WTC11 (cell line): ENCODE results near the gene CCDC69. TPM values are rescaled to one million over a fixed set of nuclear protein-coding genes. Genes with fewer than 3 reads are reported as not detected.

Experiments
- ATAC-seq: fragments of 200-7000 bp; cut with Tn5 transposase; 2 replicates; pipeline ENCODE4 v1.10.0; 2021; ENCODE audit warnings: mild to moderate bottlenecking, moderate library complexity
- CTCF ChIA-PET: fragments of 300-600 bp; sonication (Branson Sonifier 250); formaldehyde crosslinking; loops from one replicate; lab custom pipeline; 2021; ENCODE audit warnings: antibody characterized with exemption; lab: Charles Lee
- POLR2A ChIA-PET: fragments of 350-600 bp; sonication (Branson Sonifier 250); formaldehyde crosslinking; loops from one replicate; lab custom pipeline; 2021; ENCODE audit warnings: antibody characterized with exemption; lab: Charles Lee
- DNase-seq: peaks from one replicate; pipeline ENCODE4 v3.0.0; 2021; ENCODE audit warnings: low spot score
- H3K27ac Mint-ChIP-seq: 2 replicates; pipeline ENCODE4 v1.8.0; 2021; ENCODE audit warnings: mixed read lengths
- H3K27me3 Mint-ChIP-seq: 2 replicates; pipeline ENCODE4 v1.8.0; 2021; ENCODE audit warnings: low read depth, mild to moderate bottlenecking, moderate library complexity, mixed read lengths
- H3K36me3 Mint-ChIP-seq: 2 replicates; pipeline ENCODE4 v1.8.0; 2021; ENCODE audit warnings: mixed read lengths
- H3K4me1 Mint-ChIP-seq: 2 replicates; pipeline ENCODE4 v1.8.0; 2022; ENCODE audit warnings: mixed read lengths
- H3K4me3 Mint-ChIP-seq: 2 replicates; pipeline ENCODE4 v1.8.0; 2021; ENCODE audit warnings: mild to moderate bottlenecking, moderate library complexity, mixed read lengths
- H3K9me3 Mint-ChIP-seq: 2 replicates; pipeline ENCODE4 v1.8.0; 2021; ENCODE audit warnings: mixed read lengths
- CBFB ChIP-seq: sonication (generic); formaldehyde crosslinking; IDR thresholded peaks from 2 replicates; pipeline ENCODE4 v1.8.1; 2022; ENCODE audit warnings: mild to moderate bottlenecking, low read depth, missing genetic modification reagents
- ETV6 ChIP-seq: sonication (generic); formaldehyde crosslinking; IDR thresholded peaks from 2 replicates; pipeline ENCODE4 v1.8.1; 2022; ENCODE audit warnings: mild to moderate bottlenecking, missing genetic modification reagents
- FOXJ3 ChIP-seq: sonication (generic); formaldehyde crosslinking; IDR thresholded peaks from 2 replicates; pipeline ENCODE4 v1.9.0; 2021; ENCODE audit warnings: missing genetic modification reagents, mild to moderate bottlenecking, borderline replicate concordance
- FOXK1 ChIP-seq: sonication (generic); formaldehyde crosslinking; IDR thresholded peaks from 2 replicates; pipeline ENCODE4 v1.8.0; 2022; ENCODE audit warnings: mild to moderate bottlenecking, moderate library complexity, missing genetic modification reagents
- GABPB1 ChIP-seq: sonication (generic); formaldehyde crosslinking; IDR thresholded peaks from 2 replicates; pipeline ENCODE4 v1.8.1; 2023; ENCODE audit warnings: mild to moderate bottlenecking, missing genetic modification reagents
- GRHL2 ChIP-seq: fragments of 250-450 bp; sonication (Bioruptor Pico); IDR thresholded peaks from 2 replicates; pipeline ENCODE4 v1.8.0; 2022; ENCODE audit warnings: mild to moderate bottlenecking, moderate library complexity; ENCODE audit not compliant: insufficient replicate concordance, severe bottlenecking
- HMGA2 ChIP-seq: fragments of 250-450 bp; sonication (Bioruptor Pico); IDR thresholded peaks from 2 replicates; pipeline ENCODE4 v1.4.0; 2021; ENCODE audit warnings: mild to moderate bottlenecking, moderate library complexity
- KAT7 ChIP-seq: sonication (generic); formaldehyde crosslinking; IDR thresholded peaks from 2 replicates; pipeline ENCODE4 v1.8.1; 2023; ENCODE audit warnings: missing genetic modification reagents, mild to moderate bottlenecking, borderline replicate concordance
- NFYB ChIP-seq: sonication (generic); formaldehyde crosslinking; conservative IDR thresholded peaks from 2 replicates; pipeline ENCODE4 v1.8.0; 2022; ENCODE audit warnings: low read depth, missing genetic modification reagents
- OVOL2 ChIP-seq: fragments of 250-450 bp; sonication (Bioruptor Pico); IDR thresholded peaks from 2 replicates; pipeline ENCODE4 v1.9.0; 2021; ENCODE audit warnings: mild to moderate bottlenecking, borderline replicate concordance
- SMAD4 ChIP-seq: sonication (generic); formaldehyde crosslinking; IDR thresholded peaks from 2 replicates; pipeline ENCODE4 v1.8.0; 2022; ENCODE audit warnings: mild to moderate bottlenecking, missing genetic modification reagents
- TEAD1 ChIP-seq: sonication (generic); formaldehyde crosslinking; IDR thresholded peaks from 2 replicates; pipeline ENCODE4 v1.8.0; 2022; ENCODE audit warnings: mild to moderate bottlenecking, missing genetic modification reagents
- TEAD4 ChIP-seq: sonication (generic); formaldehyde crosslinking; IDR thresholded peaks from 2 replicates; pipeline ENCODE4 v1.8.0; 2022; ENCODE audit warnings: mild to moderate bottlenecking, missing genetic modification reagents
- TP53 ChIP-seq: sonication (generic); formaldehyde crosslinking; IDR thresholded peaks from 2 replicates; pipeline ENCODE4 v1.8.1; 2023; ENCODE audit warnings: mild to moderate bottlenecking, missing genetic modification reagents
- ZNF219 ChIP-seq: sonication (generic); formaldehyde crosslinking; IDR thresholded peaks from 2 replicates; pipeline ENCODE4 v1.8.0; 2023; ENCODE audit warnings: missing genetic modification reagents, mild to moderate bottlenecking, borderline replicate concordance
- ZNF232 ChIP-seq: sonication (generic); formaldehyde crosslinking; IDR thresholded peaks from 2 replicates; pipeline ENCODE4 v1.8.0; 2022; ENCODE audit warnings: mild to moderate bottlenecking, missing genetic modification reagents
- ZNF263 ChIP-seq: sonication (generic); formaldehyde crosslinking; IDR thresholded peaks from 2 replicates; pipeline ENCODE4 v1.8.1; 2022; ENCODE audit warnings: low read depth, mild to moderate bottlenecking, moderate library complexity, missing genetic modification reagents
- ZNF423 ChIP-seq: fragments of 250-450 bp; sonication (Bioruptor Pico); IDR thresholded peaks from 2 replicates; pipeline ENCODE4 v2.1.2; 2022; ENCODE audit warnings: mild to moderate bottlenecking, moderate library complexity
- ZNF671 ChIP-seq: fragments of 250-450 bp; sonication (Bioruptor Pico); IDR thresholded peaks from 2 replicates; pipeline ENCODE4 v1.8.0; 2021; ENCODE audit warnings: mild to moderate bottlenecking
- total RNA-seq: library from RNA; stranded (reverse); gene quantifications from 3 replicates; pipeline ENCODE4 v1.2.3, GENCODE V29; 2021
- TF ChIP-seq, protein P1 (sequence below): sonication (generic); formaldehyde crosslinking; conservative IDR thresholded peaks from 2 replicates; pipeline ENCODE4 v1.8.1; 2023; ENCODE audit warnings: mild to moderate bottlenecking, low read depth, missing genetic modification reagents, moderate library complexity
- TF ChIP-seq, protein P2 (sequence below): sonication (generic); formaldehyde crosslinking; conservative IDR thresholded peaks from 2 replicates; pipeline ENCODE4 v1.8.1; 2022; ENCODE audit warnings: mild to moderate bottlenecking, missing genetic modification reagents
- TF ChIP-seq, protein P3 (sequence below): sonication (generic); formaldehyde crosslinking; IDR thresholded peaks from 2 replicates; pipeline ENCODE4 v1.8.1; 2022; ENCODE audit warnings: mild to moderate bottlenecking, missing genetic modification reagents, moderate library complexity, borderline replicate concordance

Gene CCDC69
- total RNA-seq, 1 experiment from 2014 or later, result 12.4 TPM

DNA sequence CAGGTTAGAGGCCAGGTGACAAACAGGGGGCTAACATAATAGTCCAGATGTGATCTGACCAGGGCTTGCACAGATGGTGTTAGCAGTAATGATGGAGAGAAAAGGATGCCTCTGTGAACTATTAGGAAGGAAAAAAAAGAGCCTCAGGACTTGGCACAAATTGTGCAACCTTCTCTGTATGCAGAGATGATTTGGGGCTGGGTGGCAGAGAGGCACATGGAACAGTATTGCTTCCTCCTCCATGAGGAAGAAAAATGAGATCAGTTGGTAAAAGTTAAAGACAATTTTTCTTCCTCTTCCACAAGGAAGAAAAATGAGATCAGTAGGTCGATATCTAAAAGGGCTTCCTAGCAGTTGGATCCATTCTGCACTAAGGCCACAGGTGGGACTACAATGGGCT lies 52.4 kb downstream of the CCDC69 start:
- H3K27me3 Mint-ChIP-seq, result 0 out of 2 replicates have a peak, but pooled peaks cover 3% of the 10 kb centered on the region
- H3K9me3 Mint-ChIP-seq, result no peaks in the 10 kb centered on the region
- ChIA-PET CTCF (interaction anchor here (0.7 to 2.7 kb wide), 2 partner anchors 45 to 169 kb away, joined by 3 to 8 read pairs; no protein-coding TSS in a partner anchor), POLR2A (no interaction called here)
- H3K4me1 Mint-ChIP-seq, result peaks cover 10% of the 10 kb centered on the region
- TF ChIP-seq HMGA2 (CRISPR knock-in tag) (no peak), ZNF232 (CRISPR knock-in tag) (no peak)
- H3K36me3 Mint-ChIP-seq, result no peaks in the 10 kb centered on the region
- ATAC-seq, result no peak
- DNase-seq, result no peak
- no peak overlapping the region for H3K27ac Mint-ChIP-seq
- H3K4me3 Mint-ChIP-seq, result no peak overlapping the region

DNA sequence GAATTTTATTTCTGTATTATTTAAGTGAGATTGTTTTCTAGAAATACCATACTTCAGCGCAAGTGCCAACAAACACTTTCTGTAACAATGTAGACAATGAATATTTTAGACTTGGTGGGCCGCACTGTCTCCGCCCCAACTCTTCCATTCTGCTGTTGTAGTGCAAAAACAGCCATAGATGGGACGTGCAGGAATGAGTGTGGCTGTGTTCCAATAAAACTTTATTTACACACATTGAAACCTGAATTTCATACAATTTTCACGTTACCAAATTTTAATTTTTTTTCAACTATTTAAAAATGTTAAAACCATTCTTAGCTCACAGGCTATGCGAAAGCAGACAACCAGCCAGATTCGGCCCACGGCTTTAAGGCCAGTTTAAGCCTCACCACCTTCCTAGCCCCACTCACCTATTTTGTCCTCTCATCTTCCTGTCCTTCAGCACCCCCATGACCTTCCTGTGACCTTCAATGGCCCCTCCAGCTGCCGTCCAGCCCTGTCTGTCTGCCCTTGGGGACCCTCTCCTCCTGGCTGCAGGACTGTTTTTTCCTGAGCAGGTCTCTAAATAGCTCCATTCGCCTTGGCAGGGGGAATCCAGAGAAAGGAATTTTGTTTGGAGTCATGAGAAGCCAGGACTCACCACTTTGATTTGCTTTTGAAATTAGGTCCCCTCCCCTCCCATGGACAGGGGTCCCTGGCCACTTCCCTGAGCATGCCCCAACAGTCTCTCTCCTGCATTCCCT lies 55.1 kb downstream of the CCDC69 start:
- ChIA-PET POLR2A (interaction anchor here (0.6 kb wide), 1 partner anchor 43 kb away, joined by 4 read pairs; no protein-coding TSS in a partner anchor), CTCF (interaction anchor here (0.6 to 7.5 kb wide), 10 partner anchors 43 to 613 kb away, joined by 3 to 191 read pairs (median 4); partner anchors contain the start of gene CCDC69)
- H3K36me3 Mint-ChIP-seq, result no peaks in the 10 kb centered on the region
- peaks cover 6% of the 10 kb centered on the region for H3K4me1 Mint-ChIP-seq
- H3K27ac Mint-ChIP-seq, result no peak overlapping the region
- TF ChIP-seq ZNF423 (CRISPR knock-in tag) (no peak), SMAD4 (CRISPR knock-in tag) (no peak), ZNF263 (CRISPR knock-in tag) (no peak), CBFB (CRISPR knock-in tag) (no peak), GRHL2 (no peak), GABPB1 (CRISPR knock-in tag) (no peak), ZNF219 (CRISPR knock-in tag) (no peak), HMGA2 (CRISPR knock-in tag) (no peak), NFYB (CRISPR knock-in tag) (no peak), OVOL2 (no peak), FOXK1 (CRISPR knock-in tag) (no peak), ETV6 (CRISPR knock-in tag) (no peak), KAT7 (CRISPR knock-in tag) (no peak), ZNF671 (no peak)
- TF ChIP-seq, protein P1, sequence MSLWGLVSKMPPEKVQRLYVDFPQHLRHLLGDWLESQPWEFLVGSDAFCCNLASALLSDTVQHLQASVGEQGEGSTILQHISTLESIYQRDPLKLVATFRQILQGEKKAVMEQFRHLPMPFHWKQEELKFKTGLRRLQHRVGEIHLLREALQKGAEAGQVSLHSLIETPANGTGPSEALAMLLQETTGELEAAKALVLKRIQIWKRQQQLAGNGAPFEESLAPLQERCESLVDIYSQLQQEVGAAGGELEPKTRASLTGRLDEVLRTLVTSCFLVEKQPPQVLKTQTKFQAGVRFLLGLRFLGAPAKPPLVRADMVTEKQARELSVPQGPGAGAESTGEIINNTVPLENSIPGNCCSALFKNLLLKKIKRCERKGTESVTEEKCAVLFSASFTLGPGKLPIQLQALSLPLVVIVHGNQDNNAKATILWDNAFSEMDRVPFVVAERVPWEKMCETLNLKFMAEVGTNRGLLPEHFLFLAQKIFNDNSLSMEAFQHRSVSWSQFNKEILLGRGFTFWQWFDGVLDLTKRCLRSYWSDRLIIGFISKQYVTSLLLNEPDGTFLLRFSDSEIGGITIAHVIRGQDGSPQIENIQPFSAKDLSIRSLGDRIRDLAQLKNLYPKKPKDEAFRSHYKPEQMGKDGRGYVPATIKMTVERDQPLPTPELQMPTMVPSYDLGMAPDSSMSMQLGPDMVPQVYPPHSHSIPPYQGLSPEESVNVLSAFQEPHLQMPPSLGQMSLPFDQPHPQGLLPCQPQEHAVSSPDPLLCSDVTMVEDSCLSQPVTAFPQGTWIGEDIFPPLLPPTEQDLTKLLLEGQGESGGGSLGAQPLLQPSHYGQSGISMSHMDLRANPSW (CRISPR knock-in tag), result no peak
- no peak for DNase-seq
- no peak overlapping the region for H3K4me3 Mint-ChIP-seq
- 0 out of 2 replicates have a peak, but pooled peaks cover 4% of the 10 kb centered on the region for H3K27me3 Mint-ChIP-seq
- ATAC-seq, result no peak
- H3K9me3 Mint-ChIP-seq, result no peaks in the 10 kb centered on the region

DNA sequence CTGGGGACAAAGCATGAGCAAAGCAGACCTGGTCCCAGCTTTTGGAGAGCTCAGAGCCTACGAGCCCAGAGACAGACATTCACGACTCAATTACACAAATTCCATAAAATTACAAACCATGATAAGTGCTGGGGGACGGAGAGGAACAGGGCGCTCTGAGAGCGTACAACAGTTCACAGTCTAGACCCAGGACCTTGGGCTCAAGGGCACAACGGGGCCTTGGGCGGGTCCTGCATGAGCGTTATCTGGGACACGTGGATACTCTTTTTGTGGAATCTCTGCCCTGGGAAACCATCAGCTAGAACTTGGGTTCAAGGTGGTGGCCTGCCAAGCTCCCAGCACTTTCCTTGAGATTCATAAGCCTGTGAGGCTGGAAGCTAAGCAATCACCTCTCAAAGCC lies 56.9 kb downstream of the CCDC69 start:
- Mint-ChIP-seq H3K9me3 (no peaks in the 10 kb centered on the region), H3K27me3 (0 out of 2 replicates have a peak, but pooled peaks cover 4% of the 10 kb centered on the region), H3K36me3 (no peaks in the 10 kb centered on the region), H3K27ac (no peak overlapping the region), H3K4me3 (no peak overlapping the region), H3K4me1 (peaks cover 6% of the 10 kb centered on the region)
- TF ChIP-seq FOXJ3 (CRISPR knock-in tag), result no peak
- TF ChIP-seq, protein P2, sequence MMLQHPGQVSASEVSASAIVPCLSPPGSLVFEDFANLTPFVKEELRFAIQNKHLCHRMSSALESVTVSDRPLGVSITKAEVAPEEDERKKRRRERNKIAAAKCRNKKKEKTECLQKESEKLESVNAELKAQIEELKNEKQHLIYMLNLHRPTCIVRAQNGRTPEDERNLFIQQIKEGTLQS, result no peak
- TF ChIP-seq TP53 (CRISPR knock-in tag), result no peak
- TF ChIP-seq TEAD4 (CRISPR knock-in tag), result no peak
- TF ChIP-seq, protein P3, sequence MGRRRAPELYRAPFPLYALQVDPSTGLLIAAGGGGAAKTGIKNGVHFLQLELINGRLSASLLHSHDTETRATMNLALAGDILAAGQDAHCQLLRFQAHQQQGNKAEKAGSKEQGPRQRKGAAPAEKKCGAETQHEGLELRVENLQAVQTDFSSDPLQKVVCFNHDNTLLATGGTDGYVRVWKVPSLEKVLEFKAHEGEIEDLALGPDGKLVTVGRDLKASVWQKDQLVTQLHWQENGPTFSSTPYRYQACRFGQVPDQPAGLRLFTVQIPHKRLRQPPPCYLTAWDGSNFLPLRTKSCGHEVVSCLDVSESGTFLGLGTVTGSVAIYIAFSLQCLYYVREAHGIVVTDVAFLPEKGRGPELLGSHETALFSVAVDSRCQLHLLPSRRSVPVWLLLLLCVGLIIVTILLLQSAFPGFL (CRISPR knock-in tag), result no peak
- TF ChIP-seq TEAD1 (CRISPR knock-in tag), result no peak
- POLR2A ChIA-PET, result no interaction called here
- CTCF ChIA-PET, result interaction anchor here (0.7 to 7.5 kb wide), 6 partner anchors 41 to 577 kb away, joined by 3 to 191 read pairs (median 32); no protein-coding TSS in a partner anchor
- ATAC-seq (no peak), DNase-seq (no peak)
